ENCODE results near the gene AGTPBP1.

DNA sequence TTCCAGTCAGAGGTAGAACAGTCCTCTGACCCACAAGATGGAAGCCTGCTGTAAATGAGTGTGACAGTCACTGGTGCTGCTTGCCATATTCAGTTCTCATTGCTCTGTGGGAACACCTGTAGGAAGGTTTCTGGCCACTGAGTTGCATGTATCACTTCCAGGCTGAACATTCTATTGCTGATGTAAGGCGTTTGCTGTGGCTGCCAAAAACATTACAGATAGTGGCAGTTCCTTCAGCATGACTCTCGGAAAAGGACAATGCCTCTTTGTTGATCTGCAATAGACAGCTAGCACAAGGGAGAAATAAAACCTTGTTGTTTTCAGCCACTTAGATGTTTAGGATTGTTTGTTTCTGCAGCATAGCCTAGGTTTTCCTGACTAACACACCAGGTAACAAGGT is 217.2 kb downstream of the AGTPBP1 start:
- TF ChIP-seq, protein P1, sequence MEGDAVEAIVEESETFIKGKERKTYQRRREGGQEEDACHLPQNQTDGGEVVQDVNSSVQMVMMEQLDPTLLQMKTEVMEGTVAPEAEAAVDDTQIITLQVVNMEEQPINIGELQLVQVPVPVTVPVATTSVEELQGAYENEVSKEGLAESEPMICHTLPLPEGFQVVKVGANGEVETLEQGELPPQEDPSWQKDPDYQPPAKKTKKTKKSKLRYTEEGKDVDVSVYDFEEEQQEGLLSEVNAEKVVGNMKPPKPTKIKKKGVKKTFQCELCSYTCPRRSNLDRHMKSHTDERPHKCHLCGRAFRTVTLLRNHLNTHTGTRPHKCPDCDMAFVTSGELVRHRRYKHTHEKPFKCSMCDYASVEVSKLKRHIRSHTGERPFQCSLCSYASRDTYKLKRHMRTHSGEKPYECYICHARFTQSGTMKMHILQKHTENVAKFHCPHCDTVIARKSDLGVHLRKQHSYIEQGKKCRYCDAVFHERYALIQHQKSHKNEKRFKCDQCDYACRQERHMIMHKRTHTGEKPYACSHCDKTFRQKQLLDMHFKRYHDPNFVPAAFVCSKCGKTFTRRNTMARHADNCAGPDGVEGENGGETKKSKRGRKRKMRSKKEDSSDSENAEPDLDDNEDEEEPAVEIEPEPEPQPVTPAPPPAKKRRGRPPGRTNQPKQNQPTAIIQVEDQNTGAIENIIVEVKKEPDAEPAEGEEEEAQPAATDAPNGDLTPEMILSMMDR (IDR thresholded peaks at IDR 0.05), result no peak
- no peak for TF ChIP-seq POLR2A (IDR thresholded peaks at IDR 0.05)
